Measurements from ENCODE around the gene RAB27A.

The RAB27A gene

GRCh38 chr15:55256281-55257011 is 33.2 kb downstream of the RAB27A start:
- TF ChIP-seq SIN3A (IDR thresholded peaks at IDR 0.05; ENCODE audit: borderline replicate concordance, insufficient read depth, low read length) (no peak), FOXP2 (optimal IDR thresholded peaks at IDR 0.05; ENCODE audit: borderline replicate concordance, extremely low read depth, extremely low read length, insufficient read depth) (no peak), POLR2AphosphoS5 (IDR thresholded peaks at IDR 0.05; ENCODE audit: low read depth, low read length) (no peak), TAF1 (IDR thresholded peaks at IDR 0.05; ENCODE audit: borderline replicate concordance, insufficient read depth, low read length) (no peak), REST (IDR thresholded peaks at IDR 0.05; ENCODE audit: insufficient read depth in 1 of 2, low read depth in 2 of 2, low read length in 2 of 2) (no peak)

GRCh38 chr15:55255714-55256113 is 33.9 kb downstream of the RAB27A start:
- no peak for TF ChIP-seq SIN3A (IDR thresholded peaks at IDR 0.05; ENCODE audit: borderline replicate concordance, insufficient read depth, low read length)
- TF ChIP-seq TAF1 (IDR thresholded peaks at IDR 0.05; ENCODE audit: borderline replicate concordance, insufficient read depth, low read length), result no peak

GRCh38 chr15:55254916-55255679 is 34.5 kb downstream of the RAB27A start:
- TF ChIP-seq TAF1 (IDR thresholded peaks at IDR 0.05; ENCODE audit: borderline replicate concordance, insufficient read depth, low read length) (no peak), REST (IDR thresholded peaks at IDR 0.05; ENCODE audit: insufficient read depth in 1 of 2, low read depth in 2 of 2, low read length in 2 of 2) (no peak), SIN3A (IDR thresholded peaks at IDR 0.05; ENCODE audit: borderline replicate concordance, insufficient read depth, low read length) (no peak), FOXP2 (optimal IDR thresholded peaks at IDR 0.05; ENCODE audit: borderline replicate concordance, extremely low read depth, extremely low read length, insufficient read depth) (no peak), POLR2AphosphoS5 (IDR thresholded peaks at IDR 0.05; ENCODE audit: low read depth, low read length) (no peak)

- TF ChIP-seq TAF1 (IDR thresholded peaks at IDR 0.05; ENCODE audit: borderline replicate concordance, insufficient read depth, low read length) (no peak), SIN3A (IDR thresholded peaks at IDR 0.05; ENCODE audit: borderline replicate concordance, insufficient read depth, low read length) (no peak), POLR2AphosphoS5 (IDR thresholded peaks at IDR 0.05; ENCODE audit: low read depth, low read length) (no peak), REST (IDR thresholded peaks at IDR 0.05; ENCODE audit: insufficient read depth in 1 of 2, low read depth in 2 of 2, low read length in 2 of 2) (no peak), FOXP2 (optimal IDR thresholded peaks at IDR 0.05; ENCODE audit: borderline replicate concordance, extremely low read depth, extremely low read length, insufficient read depth) (no peak)
Observed at GRCh38 chr15:55253580-55253979, 36.0 kb downstream of the RAB27A start.

GRCh38 chr15:55250941-55251340 is 38.7 kb downstream of the RAB27A start:
- TF ChIP-seq FOXP2 (optimal IDR thresholded peaks at IDR 0.05; ENCODE audit: borderline replicate concordance, extremely low read depth, extremely low read length, insufficient read depth), result no peak
- TF ChIP-seq REST (IDR thresholded peaks at IDR 0.05; ENCODE audit: insufficient read depth in 1 of 2, low read depth in 2 of 2, low read length in 2 of 2), result no peak
- no peak for TF ChIP-seq POLR2AphosphoS5 (IDR thresholded peaks at IDR 0.05; ENCODE audit: low read depth, low read length)
- TF ChIP-seq SIN3A (IDR thresholded peaks at IDR 0.05; ENCODE audit: borderline replicate concordance, insufficient read depth, low read length), result no peak
- no peak for TF ChIP-seq TAF1 (IDR thresholded peaks at IDR 0.05; ENCODE audit: borderline replicate concordance, insufficient read depth, low read length)

Measured in PFSK-1 (cell line).